H9 (cell line): ENCODE results near the gene CA11. TPM values are rescaled to one million over a fixed set of nuclear protein-coding genes. Genes with fewer than 3 reads are reported as not detected.
A peak's percentile ranks its signal among the peaks of the same experiment; 100 is the strongest.

Experiments used
- DNase-seq: peaks from one replicate; pipeline ENCODE4 v3.0.0-alpha.2; 2017
- H2AFZ ChIP-seq: one replicate; pipeline ENCODE4 v1.6.1; 2013; ENCODE audit warnings: mild to moderate bottlenecking, low read length, control low read depth, moderate library complexity
- H2AK5ac ChIP-seq: 2 replicates; pipeline ENCODE4 v1.6.1; 2013; ENCODE audit warnings: low read length, control low read depth, mixed read lengths; ENCODE audit not compliant: insufficient read length
- H2BK120ac ChIP-seq: one replicate; pipeline ENCODE4 v1.6.1; 2013; ENCODE audit warnings: low read depth, mild to moderate bottlenecking, low read length, control low read depth, inconsistent platforms; ENCODE audit not compliant: poor library complexity, severe bottlenecking
- H2BK12ac ChIP-seq: 2 replicates; pipeline ENCODE4 v1.6.1; 2013; ENCODE audit warnings: low read length, control low read depth, mixed read lengths, low read depth; ENCODE audit not compliant: insufficient read length
- H2BK15ac ChIP-seq: 2 replicates; pipeline ENCODE4 v1.6.1; 2013; ENCODE audit warnings: low read depth, low read length, control low read depth
- H2BK20ac ChIP-seq: one replicate; pipeline ENCODE4 v1.6.1; 2013; ENCODE audit warnings: low read depth, mild to moderate bottlenecking, low read length, control low read depth, inconsistent platforms; ENCODE audit not compliant: poor library complexity, severe bottlenecking
- H2BK5ac ChIP-seq: 2 replicates; pipeline ENCODE4 v1.6.1; 2013; ENCODE audit warnings: low read length, control low read depth, mixed read lengths; ENCODE audit not compliant: insufficient read length
- H3K14ac ChIP-seq: 2 replicates; pipeline ENCODE4 v1.6.1; 2013; ENCODE audit warnings: low read length, control low read depth; ENCODE audit not compliant: insufficient read depth
- H3K18ac ChIP-seq: 2 replicates; pipeline ENCODE4 v1.6.1; 2013; ENCODE audit warnings: low read depth, mild to moderate bottlenecking, mixed read lengths, low read length, control low read depth; ENCODE audit not compliant: insufficient read length
- H3K23ac ChIP-seq: 2 replicates; pipeline ENCODE4 v1.6.1; 2013; ENCODE audit warnings: low read length, control low read depth, mixed read lengths, low read depth; ENCODE audit not compliant: insufficient read length
- H3K23me2 ChIP-seq: 2 replicates; pipeline ENCODE4 v1.6.1; 2013; ENCODE audit warnings: low read depth, mild to moderate bottlenecking, mixed read lengths, low read length, control low read depth; ENCODE audit not compliant: insufficient read length, poor library complexity, severe bottlenecking
- H3K27ac ChIP-seq: 2 replicates; pipeline ENCODE4 v1.5.1; 2013; ENCODE audit warnings: low read length, control low read depth, mixed read lengths, low read depth; ENCODE audit not compliant: insufficient read length
- H3K27me3 ChIP-seq: 2 replicates; pipeline ENCODE4 v1.6.1; 2013; ENCODE audit warnings: low read length, control low read depth, inconsistent platforms; ENCODE audit not compliant: insufficient read depth
- H3K4ac ChIP-seq: 2 replicates; pipeline ENCODE4 v1.6.1; 2013; ENCODE audit warnings: low read depth, mild to moderate bottlenecking, control low read depth, inconsistent platforms, low read length, moderate library complexity
- H3K4me1 ChIP-seq: 2 replicates; pipeline ENCODE4 v1.6.1; 2013; ENCODE audit warnings: low read length, control low read depth, inconsistent platforms; ENCODE audit not compliant: insufficient read depth
- H3K4me2 ChIP-seq: 2 replicates; pipeline ENCODE4 v1.6.1; 2013; ENCODE audit warnings: low read length, control low read depth, mixed read lengths; ENCODE audit not compliant: insufficient read length, insufficient read depth
- H3K56ac ChIP-seq: 2 replicates; pipeline ENCODE4 v1.6.1; 2013; ENCODE audit warnings: low read depth, mild to moderate bottlenecking, mixed read lengths, low read length, control low read depth; ENCODE audit not compliant: insufficient read length
- H3K79me1 ChIP-seq: 2 replicates; pipeline ENCODE4 v1.6.1; 2013; ENCODE audit warnings: low read depth, mild to moderate bottlenecking, moderate library complexity, low read length, control low read depth, inconsistent platforms; ENCODE audit not compliant: insufficient read depth, poor library complexity, severe bottlenecking
- H3K79me2 ChIP-seq: 2 replicates; pipeline ENCODE4 v1.6.1; 2013; ENCODE audit warnings: low read length, control low read depth, inconsistent platforms; ENCODE audit not compliant: insufficient read depth
- H3K9ac ChIP-seq: 2 replicates; pipeline ENCODE4 v1.6.1; 2013; ENCODE audit warnings: low read length, control low read depth, mixed read lengths; ENCODE audit not compliant: insufficient read length; ENCODE audit errors: extremely low read depth
- H3K9me3 ChIP-seq: one replicate; pipeline ENCODE4 v1.6.1; 2013; ENCODE audit warnings: low read depth, low read length, inconsistent platforms; ENCODE audit not compliant: control insufficient read depth
- H3T11ph ChIP-seq: one replicate; pipeline ENCODE4 v1.6.1; 2013; ENCODE audit warnings: mild to moderate bottlenecking, low read length, control low read depth, inconsistent platforms
- H4K20me1 ChIP-seq: one replicate; pipeline ENCODE4 v1.6.1; 2013; ENCODE audit not compliant: control insufficient read depth, insufficient read length, insufficient read depth
- H4K5ac ChIP-seq: 2 replicates; pipeline ENCODE4 v1.6.1; 2013; ENCODE audit warnings: low read depth, mild to moderate bottlenecking, mixed read lengths, low read length, control low read depth; ENCODE audit not compliant: insufficient read length
- H4K8ac ChIP-seq: replicated peaks from 2 replicates; pipeline ENCODE4 v1.6.1; 2013; ENCODE audit warnings: low read length, control low read depth, mixed read lengths, low read depth; ENCODE audit not compliant: insufficient read length
- H4K91ac ChIP-seq: 2 replicates; pipeline ENCODE4 v1.6.1; 2013; ENCODE audit warnings: low read depth, mild to moderate bottlenecking, moderate library complexity, mixed read lengths, low read length, control low read depth; ENCODE audit not compliant: insufficient read length
- H3K27ac Mint-ChIP-seq, 3 experiments: 2 replicates in 2 of 3; 3 replicates in 1 of 3; pipeline ENCODE4 v1.8.0; 2020 to 2021; ENCODE audit warnings: mixed read lengths in 3 of 3, mild to moderate bottlenecking in 1 of 3, moderate library complexity in 1 of 3
- H3K27me3 Mint-ChIP-seq: 2 replicates; pipeline ENCODE4 v1.8.0; 2021; ENCODE audit warnings: low read depth, mild to moderate bottlenecking, moderate library complexity, mixed read lengths
- H3K36me3 Mint-ChIP-seq, 3 experiments: 2 replicates in 2 of 3; 3 replicates in 1 of 3; pipeline ENCODE4 v1.8.0; 2020 to 2021; ENCODE audit warnings: low read depth in 3 of 3, mixed read lengths in 3 of 3; ENCODE audit not compliant: insufficient read depth in 1 of 3
- H3K4me1 Mint-ChIP-seq, 2 experiments: 2 replicates each; pipeline ENCODE4 v1.8.0; 2020; ENCODE audit warnings: mixed read lengths in 2 of 2
- H3K4me3 Mint-ChIP-seq, 2 experiments: 2 replicates in 1 of 2; 3 replicates in 1 of 2; pipeline ENCODE4 v1.8.0; 2020 to 2021; ENCODE audit warnings: mild to moderate bottlenecking in 2 of 2, mixed read lengths in 2 of 2, moderate library complexity in 1 of 2
- H3K9me3 Mint-ChIP-seq, 2 experiments: 2 replicates in 1 of 2; 3 replicates in 1 of 2; pipeline ENCODE4 v1.8.0; 2020; ENCODE audit warnings: mild to moderate bottlenecking in 2 of 2, mixed read lengths in 2 of 2, moderate library complexity in 1 of 2
- CTCF ChIP-seq: fragments of 200-600 bp; sonication (generic); conservative IDR thresholded peaks from 3 replicates; pipeline ENCODE4 v1.8.0; 2021; ENCODE audit warnings: antibody characterized with exemption, mild to moderate bottlenecking
- WGBS: extraction: QIAGEN DNeasy Blood & Tissue Kit; methylation state at CpG from one replicate; pipeline ENCODE4 v1.1.7; 2013; ENCODE audit warnings: missing lambda C conversion rate, low lambda C conversion rate, mixed read lengths; ENCODE audit not compliant: insufficient read length; ENCODE audit errors: extremely low coverage; 5-methylcytosine and 5-hydroxymethylcytosine counted together
- total RNA-seq: library from RNA; stranded (reverse); gene quantifications from 2 replicates; pipeline ENCODE4 v1.2.1, GENCODE V29; 2021

The CA11 gene
- total RNA-seq, 1 experiment from 2014 or later: 107 TPM

- peak; percentile 55 for DNase-seq
- H3K18ac ChIP-seq: no peak overlapping the region
- H2BK12ac ChIP-seq: no peak overlapping the region
- H4K5ac ChIP-seq: no peak overlapping the region
- H3K27ac Mint-ChIP-seq: peak overlapping the region; percentile 88 to 98 (median 98); a peak in 6 of 7 replicates
- no peaks in the 10 kb centered on the region for H3K9me3 ChIP-seq
- no peak overlapping the region for H3K4ac ChIP-seq
- H3K4me1 Mint-ChIP-seq: peaks cover 16 to 17% of the 10 kb centered on the region in 2 experiments
- no peak overlapping the region for H4K91ac ChIP-seq
- no peaks in the 10 kb centered on the region for H3K79me1 ChIP-seq
- H3K14ac ChIP-seq: no peak overlapping the region
- H3K79me2 ChIP-seq: no peaks in the 10 kb centered on the region
- H4K20me1 ChIP-seq: no peaks in the 10 kb centered on the region
- no peak overlapping the region for H2BK5ac ChIP-seq
- TF ChIP-seq CTCF: no peak
- no peak overlapping the region for H2BK20ac ChIP-seq
- no peak overlapping the region for H4K8ac ChIP-seq
- no peak overlapping the region for H3K56ac ChIP-seq
- no peaks in the 10 kb centered on the region; a peak in 1 of 5 replicates for H3K9me3 Mint-ChIP-seq
- WGBS: no CpG with 5 or more reads among the region's 6 CpGs
- H3K4me2 ChIP-seq: peak overlapping the region; percentile 69
- no peak overlapping the region for H2BK15ac ChIP-seq
- no peak overlapping the region for H2AFZ ChIP-seq
- peak overlapping the region; percentile 1 for H3K9ac ChIP-seq
- H3K36me3 Mint-ChIP-seq: peaks cover 5 to 20% (median 19%) of the 10 kb centered on the region in 3 experiments
- no peak overlapping the region for H3K27ac ChIP-seq
- no peak overlapping the region for H2BK120ac ChIP-seq
- no peak overlapping the region for H3T11ph ChIP-seq
- H3K23me2 ChIP-seq: peaks cover 16% of the 10 kb centered on the region
- peak overlapping the region; percentile 84 to 93 for H3K4me3 Mint-ChIP-seq
- peaks cover 1% of the 10 kb centered on the region for H3K27me3 Mint-ChIP-seq
- H3K23ac ChIP-seq: no peak overlapping the region
- no peaks in the 10 kb centered on the region for H3K4me1 ChIP-seq
- no peak overlapping the region for H2AK5ac ChIP-seq
- H3K27me3 ChIP-seq: no peaks in the 10 kb centered on the region
Observed at GRCh38 chr19:48645620-48646000, 377 bp downstream of the CA11 start.
